HepG2 (cell line): ENCODE data around the gene SEBOX. TPM values are rescaled to one million over a fixed set of nuclear protein-coding genes. Genes with fewer than 3 reads are reported as not detected.
A peak's percentile ranks its signal among the peaks of the same experiment; 100 is the strongest.

Source experiments
- BCL6 ChIP-seq: IDR thresholded peaks from 2 replicates; pipeline ENCODE4 v1.6.1; 2016; ENCODE audit warnings: missing genetic modification reagents, missing compliant biosample characterization
- BORCS8-MEF2B ChIP-seq: sonication (generic); formaldehyde crosslinking; IDR thresholded peaks from 2 replicates; pipeline ENCODE4 v1.8.0; 2022; ENCODE audit warnings: mild to moderate bottlenecking, missing genetic modification reagents
- CEBPZ ChIP-seq: IDR thresholded peaks from 2 replicates; pipeline ENCODE4 v1.6.1; 2012; ENCODE audit warnings: low read length, improper control_type of control experiment
- CERS6 ChIP-seq: sonication (generic); formaldehyde crosslinking; IDR thresholded peaks from 2 replicates; pipeline ENCODE4 v1.5.0; 2020; ENCODE audit warnings: missing genetic modification reagents
- FOXP1 ChIP-seq, 2 experiments: fragments of 450-650 bp in 1 of 2; IDR thresholded peaks; 2 replicates each; pipeline ENCODE4 v1.6.1; 2017 to 2018; ENCODE audit warnings: antibody characterized with exemption in 1 of 2
- FUBP1 ChIP-seq: sonication (generic); formaldehyde crosslinking; IDR thresholded peaks from 2 replicates; pipeline ENCODE4 v1.5.1; 2020; ENCODE audit warnings: missing genetic modification reagents, mild to moderate bottlenecking, borderline replicate concordance
- GLI4 ChIP-seq: sonication (generic); formaldehyde crosslinking; IDR thresholded peaks from 2 replicates; pipeline ENCODE4 v1.5.1; 2020; ENCODE audit warnings: missing genetic modification reagents, mild to moderate bottlenecking, moderate library complexity, borderline replicate concordance
- ISX ChIP-seq: sonication (generic); formaldehyde crosslinking; conservative IDR thresholded peaks from 2 replicates; pipeline ENCODE4 v1.5.0; 2020; ENCODE audit warnings: missing genetic modification reagents
- NFE2 ChIP-seq: sonication (generic); formaldehyde crosslinking; IDR thresholded peaks from 2 replicates; pipeline ENCODE4 v1.4.0; 2020; ENCODE audit warnings: missing genetic modification reagents
- RBFOX2 ChIP-seq: fragments of 200-400 bp; formaldehyde crosslinking; IDR thresholded peaks from 2 replicates; pipeline ENCODE4 v1.6.1; 2017; ENCODE audit warnings: low read depth, mild to moderate bottlenecking, low read length
- SMAD1 ChIP-seq: sonication (generic); formaldehyde crosslinking; IDR thresholded peaks from 2 replicates; pipeline ENCODE4 v1.4.0; 2020; ENCODE audit warnings: missing genetic modification reagents, low read depth, mild to moderate bottlenecking, borderline replicate concordance
- THAP7 ChIP-seq: sonication (generic); formaldehyde crosslinking; IDR thresholded peaks from 2 replicates; pipeline ENCODE4 v1.8.1; 2023; ENCODE audit warnings: mild to moderate bottlenecking, missing genetic modification reagents
- YY1 ChIP-seq: IDR thresholded peaks from 2 replicates; pipeline ENCODE4 v1.6.1; 2011; ENCODE audit warnings: low read length, low read depth, moderate library complexity, mild to moderate bottlenecking; ENCODE audit not compliant: insufficient read depth, insufficient replicate concordance
- ZBTB14 ChIP-seq: sonication (generic); formaldehyde crosslinking; IDR thresholded peaks from 2 replicates; pipeline ENCODE4 v1.4.0; 2020; ENCODE audit warnings: missing genetic modification reagents
- ZNF549 ChIP-seq: sonication (generic); formaldehyde crosslinking; IDR thresholded peaks from 2 replicates; pipeline ENCODE4 v1.5.0; 2020; ENCODE audit warnings: missing genetic modification reagents
- ZNF563 ChIP-seq: sonication (generic); formaldehyde crosslinking; IDR thresholded peaks from 2 replicates; pipeline ENCODE4 v1.8.0; 2022; ENCODE audit warnings: mild to moderate bottlenecking, moderate library complexity, missing genetic modification reagents
- ZNF619 ChIP-seq: sonication (generic); formaldehyde crosslinking; IDR thresholded peaks from 2 replicates; pipeline ENCODE4 v1.4.0; 2020; ENCODE audit warnings: mild to moderate bottlenecking, missing genetic modification reagents
- ZNF678 ChIP-seq: sonication (generic); formaldehyde crosslinking; IDR thresholded peaks from 2 replicates; pipeline ENCODE4 v1.4.0; 2020; ENCODE audit warnings: mild to moderate bottlenecking, missing genetic modification reagents
- ZNF691 ChIP-seq: sonication (generic); formaldehyde crosslinking; IDR thresholded peaks from 2 replicates; pipeline ENCODE4 v1.4.0; 2020; ENCODE audit warnings: missing genetic modification reagents, low read depth, mild to moderate bottlenecking, borderline replicate concordance
- ZNF724P ChIP-seq: sonication (generic); formaldehyde crosslinking; IDR thresholded peaks from 2 replicates; pipeline ENCODE4 v1.8.0; 2022; ENCODE audit warnings: missing genetic modification reagents, borderline replicate concordance
- ZNF772 ChIP-seq: sonication (generic); formaldehyde crosslinking; IDR thresholded peaks from 2 replicates; pipeline ENCODE4 v1.5.0; 2020; ENCODE audit warnings: mild to moderate bottlenecking, missing genetic modification reagents
- polyA plus RNA-seq, 8 experiments: library from polyadenylated mRNA; depleted of rRNA in 3 of 8; stranded (reverse) in 7 of 8; unstranded in 1 of 8; fragments of >200 nt; fragmentation: Illumina TruSeq in 4 of 8; extraction: Trizol in 4 of 8; gene quantifications; 2 replicates each; pipeline versions ENCODE4 v1.2.1 to v1.2.3, GENCODE V29; 2011 to 2016; ENCODE audit warnings: low read depth in 4 of 8, missing spikeins in 1 of 8, mixed read lengths in 1 of 8; ENCODE audit not compliant: insufficient read depth in 1 of 8
- total RNA-seq, 5 experiments: library from RNA; depleted of rRNA; stranded (reverse); fragments of >200 nt; fragmentation: Illumina TruSeq; extraction: Trizol; gene quantifications; 2 replicates each; pipeline ENCODE4 v1.2.3, GENCODE V29; 2016; ENCODE audit warnings: low read depth in 1 of 5

Gene SEBOX
- total and polyA plus RNA-seq, 2 of the 13 experiments (the other 11 are each of a cell fraction or from before 2014, with no cell fraction given): not detected

- TF ChIP-seq ZBTB14 (no peak), FUBP1 (CRISPR knock-in tag) (no peak), ZNF691 (CRISPR knock-in tag) (peak; percentile 90; the same call in 1 of the 2 replicates), ZNF678 (CRISPR knock-in tag) (no peak), NFE2 (CRISPR knock-in tag) (no peak), RBFOX2 (no peak), THAP7 (no peak), FOXP1 (IDR thresholded peaks at IDR 0.05) (no peak), FOXP1 (CRISPR knock-in tag; IDR thresholded peaks at IDR 0.05) (peak; percentile 75), ZNF724P (no peak), YY1 (peak; percentile 39), ZNF563 (CRISPR knock-in tag) (no peak), BORCS8-MEF2B (no peak; the same call in 1 of the 2 replicates), ZNF772 (peak; percentile 66), ZNF549 (CRISPR knock-in tag) (no peak), ZNF619 (CRISPR knock-in tag) (no peak), SMAD1 (no peak), ISX (no peak), BCL6 (peak; percentile 88), CERS6 (no peak), GLI4 (CRISPR knock-in tag) (no peak), CEBPZ (no peak)
Observed at GRCh38 chr17:28368306-28368831, 3.4 kb upstream of the SEBOX start (continued).
